Adrenal gland (tissue), 12 donors: ENCODE measurements around the gene IMMP2L. TPM values are rescaled to one million over a fixed set of nuclear protein-coding genes. Genes with fewer than 3 reads are reported as not detected.

Experiments used
- DNase-seq, 7 donors: peaks; one replicate each; pipeline ENCODE4 v3.0.0-alpha.2; 2019 to 2020
- H3K27ac ChIP-seq, 5 donors: fragments of 200-600 bp; sonication (generic) in 4 of 5; 1 replicate in 3 of 5; 2 replicates in 2 of 5; pipeline versions ENCODE4 v1.5.1 to v1.8.0; 2016 to 2020; ENCODE audit warnings: mild to moderate bottlenecking in 1 of 5
- H3K27me3 ChIP-seq: fragments of 200-600 bp; 2 replicates; pipeline ENCODE4 v1.8.0; 2021
- H3K36me3 ChIP-seq, 2 donors: fragments of 200-600 bp; replicated peaks in 1 of 2; 1 replicate in 1 of 2; 2 replicates in 1 of 2; pipeline versions ENCODE4 v1.5.1 to v1.8.0; 2018 to 2022
- H3K4me1 ChIP-seq, 2 donors: fragments of 200-600 bp; replicated peaks in 1 of 2; 1 replicate in 1 of 2; 2 replicates in 1 of 2; pipeline versions ENCODE4 v1.5.1 to v1.8.0; 2018 to 2021
- H3K4me3 ChIP-seq, 4 donors: fragments of 200-600 bp; sonication (generic) in 3 of 4; one replicate each; pipeline ENCODE4 v1.5.1; 2016 to 2018
- H3K9me3 ChIP-seq, 3 donors: fragments of 200-600 bp; sonication (generic) in 1 of 3; replicated peaks in 1 of 3; 1 replicate in 2 of 3; 2 replicates in 1 of 3; pipeline versions ENCODE4 v1.5.1 to v1.8.0; 2016 to 2021
- POLR2A ChIP-seq, 2 donors: fragments of 450-650 bp; IDR thresholded peaks; one replicate each; pipeline ENCODE4 v1.6.1; 2017; ENCODE audit warnings: antibody characterized with exemption in 2 of 2, mild to moderate bottlenecking in 2 of 2, moderate library complexity in 1 of 2
- WGBS, 4 donors: extraction: QIAGEN DNeasy Blood & Tissue Kit in 2 of 4; methylation state at CpG; one replicate each; pipeline versions ENCODE4 v1.1.5 to v1.1.7; 2013 to 2017; 5-methylcytosine and 5-hydroxymethylcytosine counted together
- intact Hi-C, 2 donors: fragments of 100-400 bp; cut with DNase I; formaldehyde crosslinking; loops; one replicate each; pipeline versions ENCODE4 v1.14.1 to v1.15.0; 2022 to 2023
- polyA plus RNA-seq, 3 donors: library from polyadenylated mRNA; stranded (reverse); fragments of 200-250 nt in 2 of 3; fragments of 350-450 nt in 1 of 3; fragmentation: Illumina TruSeq in 1 of 3; extraction: RNeasy Lipid Tissue Mini Kit (QIAGEN cat#74804) in 1 of 3; gene quantifications; one replicate each; pipeline ENCODE4 v1.2.3, GENCODE V29; 2013 to 2014
- total RNA-seq, 9 donors: library from RNA; depleted of rRNA in 4 of 9; stranded (reverse); fragments of >200 nt in 4 of 9; fragments of 120-200 nt in 1 of 9; fragmentation: NEBNext Ultra II Directional in 1 of 9; extraction: Animal tissue kit (Norgen Biotek cat#: 25700) in 1 of 9; gene quantifications; one replicate each; pipeline versions ENCODE4 v1.1.0 to v1.2.4, GENCODE V29; 2013 to 2023
- TF ChIP-seq, protein P1 (sequence below), 6 experiments: fragments of 450-650 bp in 4 of 6; fragments of 200-600 bp in 2 of 6; sonication (generic) in 1 of 6; IDR thresholded peaks; 1 replicate in 5 of 6; 2 replicates in 1 of 6; pipeline versions ENCODE4 v1.5.1 to v1.8.0; 2016 to 2021; ENCODE audit warnings: antibody characterized with exemption in 6 of 6, mild to moderate bottlenecking in 2 of 6, moderate library complexity in 1 of 6
- donor health status: healthy with polysubstance abuse.
- donor health status: Bipolar disorder and iron deficiency.
- donor health status: DM: yes; HTN: yes; CAD: no.
- donor health status: DM: no; HTN: no; CAD: no.
- donor health status: DM: no; HTN: no; CAD: no.
- donor health status: DM: yes; HTN: yes; CAD: no.

Gene IMMP2L
- total and polyA plus RNA-seq, 12 donors: 13.4 to 34.1 (median 25.3) TPM

GRCh38 chr7:111521660-111522059 is 40.6 kb downstream of the IMMP2L start:
- H3K27ac ChIP-seq: no peak overlapping the region
- DNase-seq: no peak
- no peaks in the 10 kb centered on the region for H3K4me1 ChIP-seq
- H3K36me3 ChIP-seq: no peaks in the 10 kb centered on the region
- intact Hi-C loops: no loop called here
- no peak overlapping the region for H3K4me3 ChIP-seq
- H3K27me3 ChIP-seq: no peaks in the 10 kb centered on the region
- TF ChIP-seq, protein P1, sequence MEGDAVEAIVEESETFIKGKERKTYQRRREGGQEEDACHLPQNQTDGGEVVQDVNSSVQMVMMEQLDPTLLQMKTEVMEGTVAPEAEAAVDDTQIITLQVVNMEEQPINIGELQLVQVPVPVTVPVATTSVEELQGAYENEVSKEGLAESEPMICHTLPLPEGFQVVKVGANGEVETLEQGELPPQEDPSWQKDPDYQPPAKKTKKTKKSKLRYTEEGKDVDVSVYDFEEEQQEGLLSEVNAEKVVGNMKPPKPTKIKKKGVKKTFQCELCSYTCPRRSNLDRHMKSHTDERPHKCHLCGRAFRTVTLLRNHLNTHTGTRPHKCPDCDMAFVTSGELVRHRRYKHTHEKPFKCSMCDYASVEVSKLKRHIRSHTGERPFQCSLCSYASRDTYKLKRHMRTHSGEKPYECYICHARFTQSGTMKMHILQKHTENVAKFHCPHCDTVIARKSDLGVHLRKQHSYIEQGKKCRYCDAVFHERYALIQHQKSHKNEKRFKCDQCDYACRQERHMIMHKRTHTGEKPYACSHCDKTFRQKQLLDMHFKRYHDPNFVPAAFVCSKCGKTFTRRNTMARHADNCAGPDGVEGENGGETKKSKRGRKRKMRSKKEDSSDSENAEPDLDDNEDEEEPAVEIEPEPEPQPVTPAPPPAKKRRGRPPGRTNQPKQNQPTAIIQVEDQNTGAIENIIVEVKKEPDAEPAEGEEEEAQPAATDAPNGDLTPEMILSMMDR (IDR thresholded peaks at IDR 0.05): no peak
- no peak for TF ChIP-seq POLR2A (IDR thresholded peaks at IDR 0.05)
- H3K9me3 ChIP-seq: no peaks in the 10 kb centered on the region

DNA sequence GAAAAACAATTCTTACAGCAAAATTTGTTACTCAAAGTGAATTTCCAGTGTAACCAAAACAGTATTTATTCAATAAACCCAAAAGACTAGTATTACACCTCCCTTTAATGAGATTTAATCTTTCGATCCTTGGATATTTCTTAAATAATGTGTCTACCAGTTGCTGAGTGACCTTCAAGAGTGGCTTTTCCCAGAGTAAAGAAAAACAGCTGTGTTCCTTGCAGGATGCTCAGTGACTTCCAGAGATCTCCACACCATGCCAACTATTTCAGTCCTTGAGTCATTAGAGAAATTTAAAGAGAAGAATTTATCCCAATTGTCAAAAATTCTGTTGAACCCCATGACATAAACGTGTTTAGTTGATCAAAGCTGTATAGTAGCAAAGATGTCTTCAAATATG is 44.0 kb downstream of the IMMP2L start:
- H3K36me3 ChIP-seq: no peaks in the 10 kb centered on the region
- WGBS, 4 donors: 70 to 87% (median 81%) methylated on average over 2 of the region's 2 CpGs
- no peak for TF ChIP-seq POLR2A (IDR thresholded peaks at IDR 0.05)
- TF ChIP-seq, protein P1 (IDR thresholded peaks at IDR 0.05): no peak
- H3K4me1 ChIP-seq: no peaks in the 10 kb centered on the region
- H3K27ac ChIP-seq: no peak overlapping the region
- DNase-seq: no peak
- intact Hi-C loops: no loop called here
- H3K9me3 ChIP-seq: no peaks in the 10 kb centered on the region
- H3K27me3 ChIP-seq: no peaks in the 10 kb centered on the region
- H3K4me3 ChIP-seq: no peak overlapping the region

DNA sequence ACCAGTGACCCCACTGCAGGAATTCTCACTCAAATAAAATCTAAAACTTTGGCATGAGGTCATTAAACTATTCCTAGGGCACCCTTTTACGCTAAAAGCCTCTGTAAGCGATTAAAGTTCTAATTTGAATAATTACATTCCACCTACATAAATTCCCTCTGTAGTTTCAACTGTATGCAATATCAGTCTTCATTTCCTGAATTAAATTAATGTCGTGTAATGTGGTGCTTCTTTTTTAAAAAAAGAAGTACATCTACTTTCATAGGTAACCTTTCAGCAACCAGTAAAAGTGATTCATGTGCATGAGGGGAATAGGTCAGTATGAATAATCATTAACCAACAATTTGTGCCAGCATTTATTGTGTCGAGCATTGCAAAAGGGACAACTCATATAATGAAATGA is 44.7 kb downstream of the IMMP2L start:
- intact Hi-C loops: no loop called here
- Histone ChIP-seq H3K27me3 (no peaks in the 10 kb centered on the region), H3K36me3 (no peaks in the 10 kb centered on the region), H3K27ac (no peak overlapping the region), H3K9me3 (no peaks in the 10 kb centered on the region), H3K4me1 (no peaks in the 10 kb centered on the region), H3K4me3 (no peak overlapping the region)
- TF ChIP-seq, protein P1 (IDR thresholded peaks at IDR 0.05): no peak
- no peak for DNase-seq
- 79 to 84% (median 81%) methylated on average over 4 of the region's 4 CpGs for WGBS, 4 donors

DNA sequence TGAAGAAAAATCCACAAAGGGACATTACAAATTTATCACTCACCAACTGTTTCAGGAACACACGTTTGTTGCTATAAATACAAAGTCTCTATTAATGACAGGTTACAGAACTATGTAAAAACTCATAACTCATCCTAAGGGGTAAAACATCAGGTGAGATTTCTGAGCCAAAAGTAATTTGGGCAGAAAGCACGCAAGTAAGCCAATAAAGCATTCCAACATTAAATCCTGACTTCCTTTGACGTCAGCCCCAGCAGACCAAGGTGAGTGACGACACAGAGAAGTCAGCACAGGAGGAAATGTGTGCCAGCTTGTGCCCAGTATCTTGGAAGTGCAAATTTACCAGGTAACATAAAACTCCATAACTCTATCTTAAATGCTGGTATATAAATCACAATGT is 45.7 kb downstream of the IMMP2L start:
- H3K9me3 ChIP-seq: no peaks in the 10 kb centered on the region
- DNase-seq: no peak
- H3K4me1 ChIP-seq: no peaks in the 10 kb centered on the region
- WGBS, 4 donors: 75 to 84% (median 81%) methylated on average over 4 of the region's 4 CpGs
- H3K4me3 ChIP-seq: no peak overlapping the region
- H3K27me3 ChIP-seq: no peaks in the 10 kb centered on the region
- TF ChIP-seq, protein P1 (IDR thresholded peaks at IDR 0.05): no peak
- no peak for TF ChIP-seq POLR2A (IDR thresholded peaks at IDR 0.05)
- no peak overlapping the region for H3K27ac ChIP-seq
- no peaks in the 10 kb centered on the region for H3K36me3 ChIP-seq
- intact Hi-C loops: no loop called here
